Natural killer cell (primary cell): ENCODE results near the gene ZNF646. TPM values are rescaled to one million over a fixed set of nuclear protein-coding genes. Genes with fewer than 3 reads are reported as not detected.

ENCODE experiments used
- ATAC-seq, 3 donors: fragments of 150-1000 bp in 2 of 3; fragments of 200-7000 bp in 1 of 3; cut with Tn5 transposase; 1 replicate in 1 of 3; 2 replicates in 2 of 3; pipeline ENCODE4 v1.10.0; 2021; ENCODE audit warnings: mild to moderate bottlenecking in 2 of 3, moderate library complexity in 2 of 3
- DNase-seq, 2 donors: peaks; one replicate each; pipeline versions ENCODE4 v3.0.0 to v3.0.0-alpha.2; 2013 to 2021; ENCODE audit warnings: mixed read lengths in 1 of 2
- H3K27ac ChIP-seq: one replicate; pipeline ENCODE4 v1.5.1; 2013; ENCODE audit warnings: mild to moderate bottlenecking, low read length
- H3K27me3 ChIP-seq: one replicate; pipeline ENCODE4 v1.6.1; 2013; ENCODE audit warnings: low read length; ENCODE audit not compliant: control insufficient read depth, insufficient read depth
- H3K36me3 ChIP-seq: one replicate; pipeline ENCODE4 v1.6.1; 2013; ENCODE audit warnings: low read length; ENCODE audit not compliant: control insufficient read depth, insufficient read depth
- H3K4me1 ChIP-seq: one replicate; pipeline ENCODE4 v1.6.1; 2013; ENCODE audit warnings: low read length; ENCODE audit not compliant: control insufficient read depth, insufficient read depth
- H3K4me3 ChIP-seq: one replicate; pipeline ENCODE4 v1.5.1; 2013; ENCODE audit warnings: low read length
- H3K9me3 ChIP-seq: one replicate; pipeline ENCODE4 v1.6.1; 2013; ENCODE audit warnings: low read length; ENCODE audit not compliant: control insufficient read depth, insufficient read depth
- H3K27ac Mint-ChIP-seq, 2 donors: one replicate each; pipeline ENCODE4 v1.8.0; 2022; ENCODE audit warnings: mild to moderate bottlenecking in 2 of 2, mixed read lengths in 2 of 2, moderate library complexity in 1 of 2
- H3K27me3 Mint-ChIP-seq, 2 donors: one replicate each; pipeline ENCODE4 v1.8.0; 2022; ENCODE audit warnings: low read depth in 2 of 2, mixed read lengths in 2 of 2
- H3K36me3 Mint-ChIP-seq: one replicate; pipeline ENCODE4 v1.8.0; 2022; ENCODE audit warnings: mixed read lengths
- H3K4me1 Mint-ChIP-seq, 2 donors: one replicate each; pipeline ENCODE4 v1.8.0; 2022; ENCODE audit warnings: mixed read lengths in 2 of 2
- H3K4me3 Mint-ChIP-seq: one replicate; pipeline ENCODE4 v1.8.0; 2022; ENCODE audit warnings: mild to moderate bottlenecking, moderate library complexity, mixed read lengths
- H3K9me3 Mint-ChIP-seq, 2 donors: one replicate each; pipeline ENCODE4 v1.8.0; 2022; ENCODE audit warnings: mixed read lengths in 2 of 2
- CTCF ChIP-seq: fragments of 200-600 bp; IDR thresholded peaks from one replicate; pipeline ENCODE4 v1.8.0; 2022; ENCODE audit warnings: antibody characterized with exemption
- WGBS: methylation state at CpG from one replicate; pipeline ENCODE4 v1.1.7; 2013; ENCODE audit warnings: missing lambda C conversion rate; ENCODE audit not compliant: insufficient coverage; 5-methylcytosine and 5-hydroxymethylcytosine counted together
- intact Hi-C: fragments of 100-400 bp; cut with micrococcal nuclease; formaldehyde crosslinking; loops from one replicate; pipeline ENCODE4 v1.14.2; 2022
- total RNA-seq, 4 donors: library from RNA; stranded (reverse); fragments of 120-200 nt in 1 of 4; gene quantifications; one replicate each; pipeline versions ENCODE4 v1.2.3 to v1.2.4, GENCODE V29; 2013 to 2022

The ZNF646 gene
- total RNA-seq, 3 donors from 2014 or later (not counting 1 experiment from before 2014, with no cell fraction given): 22.0 to 31.1 (median 30.1) TPM

GRCh38 chr16:31043898-31044481, 30.2 kb upstream of the ZNF646 start:
- Mint-ChIP-seq H3K4me1 (no peaks in the 10 kb centered on the region), H3K4me3 (no peak overlapping the region), H3K27me3 (no peaks in the 10 kb centered on the region), H3K36me3 (no peaks in the 10 kb centered on the region), H3K27ac (no peak overlapping the region), H3K9me3 (no peaks in the 10 kb centered on the region)
- H3K27ac ChIP-seq: no peak overlapping the region
- intact Hi-C loops: no loop called here
- no peak for DNase-seq
- H3K36me3 ChIP-seq: peaks cover 26% of the 10 kb centered on the region
- ATAC-seq: no peak
- H3K27me3 ChIP-seq: no peaks in the 10 kb centered on the region
- TF ChIP-seq CTCF: no peak
- WGBS: 100% methylated on average over 1 of the region's 4 CpGs
- H3K9me3 ChIP-seq: no peaks in the 10 kb centered on the region
- no peak overlapping the region for H3K4me3 ChIP-seq
- no peaks in the 10 kb centered on the region for H3K4me1 ChIP-seq

- H3K36me3 ChIP-seq: no peaks in the 10 kb centered on the region
- Mint-ChIP-seq H3K27me3 (no peaks in the 10 kb centered on the region), H3K4me3 (no peak overlapping the region), H3K36me3 (no peaks in the 10 kb centered on the region), H3K9me3 (no peaks in the 10 kb centered on the region), H3K4me1 (peaks cover 0 to 9% of the 10 kb centered on the region in 2 donors), H3K27ac (no peak overlapping the region)
- no peaks in the 10 kb centered on the region for H3K4me1 ChIP-seq
- no peaks in the 10 kb centered on the region for H3K9me3 ChIP-seq
- 94% methylated on average over 10 of the region's 10 CpGs for WGBS
- no peak overlapping the region for H3K4me3 ChIP-seq
- no peaks in the 10 kb centered on the region for H3K27me3 ChIP-seq
- DNase-seq: no peak
- intact Hi-C loops: no loop called here
- no peak for TF ChIP-seq CTCF
- no peak for ATAC-seq
- H3K27ac ChIP-seq: no peak overlapping the region
These were observed 23.8 kb upstream of the ZNF646 start for GRCh38 chr16:31050280-31051030.

- Histone ChIP-seq H3K9me3 (no peaks in the 10 kb centered on the region), H3K27ac (no peak overlapping the region), H3K4me3 (no peak overlapping the region), H3K27me3 (no peaks in the 10 kb centered on the region), H3K36me3 (no peaks in the 10 kb centered on the region), H3K4me1 (no peaks in the 10 kb centered on the region)
- intact Hi-C loops: no loop called here
- peaks cover 0 to 9% of the 10 kb centered on the region in 2 donors for H3K4me1 Mint-ChIP-seq
- no peak for TF ChIP-seq CTCF
- no peak overlapping the region for H3K4me3 Mint-ChIP-seq
- no peaks in the 10 kb centered on the region for H3K36me3 Mint-ChIP-seq
- H3K27ac Mint-ChIP-seq: no peak overlapping the region
- no peaks in the 10 kb centered on the region for H3K27me3 Mint-ChIP-seq
- no peaks in the 10 kb centered on the region for H3K9me3 Mint-ChIP-seq
- WGBS: 83% methylated on average over 2 of the region's 2 CpGs
- ATAC-seq: no peak
- DNase-seq: no peak
These were observed 22.1 kb upstream of the ZNF646 start for GRCh38 chr16:31052114-31052513.
